ENCODE measurements around the gene ENTREP1. TPM values are rescaled to one million over a fixed set of nuclear protein-coding genes. Genes with fewer than 3 reads are reported as not detected.

The ENTREP1 gene
- polyA plus RNA-seq, 3 donors: 1.6 to 2.5 (median 2.0) TPM

DNA sequence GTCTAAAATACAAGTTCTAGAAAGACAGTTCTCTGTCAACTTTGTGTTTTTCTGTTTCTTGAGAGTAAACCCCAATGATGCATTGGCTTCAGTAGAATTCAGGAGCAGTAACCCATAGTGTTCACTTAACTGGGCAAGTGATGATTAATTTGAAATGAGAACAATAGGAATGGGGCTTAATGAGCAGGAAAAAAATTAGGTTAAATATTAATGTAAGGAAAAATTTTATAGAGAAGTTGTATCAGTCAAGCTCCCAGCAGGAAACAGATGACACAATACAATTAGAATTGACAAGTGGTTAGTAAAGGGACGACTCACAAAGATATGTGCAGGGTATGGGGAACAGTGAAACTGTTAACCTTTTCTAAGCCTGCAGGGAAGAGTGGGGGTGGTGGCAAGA lies 38.2 kb downstream of the ENTREP1 start:
- no peak for DNase-seq (ENCODE audit: low read depth in 3 of 3, low spot score in 2 of 3)

DNA sequence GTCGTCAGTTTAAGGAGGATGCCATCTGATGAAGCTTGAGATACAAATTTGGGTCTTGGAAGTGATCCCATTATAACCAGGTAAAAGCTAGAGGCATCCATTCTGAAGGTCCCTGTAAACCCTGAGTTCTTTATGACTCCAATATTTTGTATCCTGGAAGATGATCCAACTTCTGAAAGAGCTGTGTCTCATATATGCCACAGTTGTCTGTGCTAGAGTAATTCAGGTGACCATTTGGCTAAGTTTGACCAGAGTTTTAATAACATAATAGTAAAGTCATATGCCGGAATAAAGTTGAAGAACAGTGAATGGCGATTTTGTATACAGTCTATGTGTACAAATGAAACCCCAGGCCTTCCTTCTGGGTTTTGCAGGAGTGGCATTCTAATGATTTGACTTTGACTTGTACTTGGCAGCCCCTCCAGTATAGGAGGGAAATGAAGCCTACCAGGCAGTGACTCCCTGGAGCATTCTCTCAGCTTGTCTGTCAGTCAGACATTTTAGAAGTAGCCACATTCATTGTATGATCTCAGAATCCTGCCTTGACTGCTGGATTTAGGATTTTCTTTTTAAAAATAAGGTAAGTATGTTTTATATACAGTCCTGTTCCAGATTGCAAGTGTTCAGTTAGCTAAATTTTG lies 39.6 kb downstream of the ENTREP1 start:
- DNase-seq (ENCODE audit: low read depth in 3 of 3, low spot score in 2 of 3): no peak

DNA sequence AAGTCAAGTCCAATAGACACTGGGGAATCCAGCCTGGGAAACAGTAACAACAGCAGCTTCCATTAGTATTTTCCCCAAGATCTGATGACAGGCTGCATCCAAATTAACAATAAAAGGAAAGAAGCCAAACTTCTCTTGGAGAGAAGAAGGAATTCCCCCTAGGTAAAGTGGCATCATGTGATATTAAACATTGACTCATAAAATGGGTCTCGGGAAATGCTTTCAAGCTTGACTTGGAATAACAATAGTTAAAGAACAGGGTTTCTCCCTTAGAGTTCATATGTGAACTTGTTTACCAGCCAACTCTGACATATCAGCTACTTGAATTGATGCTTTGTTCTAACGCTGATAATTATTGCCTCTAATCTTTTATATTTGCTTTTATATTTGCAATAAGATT lies 45.4 kb downstream of the ENTREP1 start:
- no peak for DNase-seq (ENCODE audit: low read depth in 3 of 3, low spot score in 2 of 3)

DNA sequence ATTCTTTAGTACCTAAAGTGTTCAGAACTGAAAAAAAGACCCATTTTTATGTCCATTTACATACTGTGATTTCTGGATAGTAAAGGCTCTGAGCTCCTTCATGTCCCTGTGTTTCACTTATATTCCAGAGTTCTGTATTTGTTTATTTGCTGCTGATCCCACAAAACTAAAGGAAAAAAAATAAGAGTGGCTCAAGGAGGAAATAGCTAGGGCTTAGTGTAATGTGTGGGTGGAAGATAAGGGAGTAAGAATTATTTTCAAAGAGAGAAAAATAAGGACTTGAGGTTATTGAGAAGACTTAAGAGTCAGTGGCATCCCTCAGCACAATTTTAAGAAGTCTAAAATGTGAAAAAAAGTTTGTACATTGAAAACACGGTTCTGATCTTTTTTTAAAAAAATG lies 46.0 kb downstream of the ENTREP1 start:
- no peak for DNase-seq (ENCODE audit: low read depth in 3 of 3, low spot score in 2 of 3)

DNA sequence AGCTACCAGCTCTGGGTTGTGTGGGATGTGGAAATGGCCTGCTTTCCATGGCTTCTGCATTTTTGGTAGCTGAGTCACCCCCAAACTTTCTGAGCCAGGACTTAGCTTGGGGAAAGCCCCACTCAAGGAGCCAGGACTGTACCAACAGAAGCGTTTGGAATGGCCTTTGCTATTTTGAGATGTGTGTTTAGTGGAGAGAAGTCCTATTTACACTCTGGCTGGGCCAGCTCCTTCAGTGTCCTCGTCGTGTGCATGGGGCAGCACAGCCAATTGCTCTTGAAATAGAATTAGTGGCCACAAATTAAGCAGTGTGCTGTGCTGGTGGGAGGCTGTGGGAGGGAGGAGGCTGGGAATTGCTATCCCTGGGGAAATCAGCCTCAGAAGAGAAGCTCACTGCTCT lies 51.6 kb downstream of the ENTREP1 start:
- no peak for DNase-seq (ENCODE audit: low read depth in 3 of 3, low spot score in 2 of 3)

DNA sequence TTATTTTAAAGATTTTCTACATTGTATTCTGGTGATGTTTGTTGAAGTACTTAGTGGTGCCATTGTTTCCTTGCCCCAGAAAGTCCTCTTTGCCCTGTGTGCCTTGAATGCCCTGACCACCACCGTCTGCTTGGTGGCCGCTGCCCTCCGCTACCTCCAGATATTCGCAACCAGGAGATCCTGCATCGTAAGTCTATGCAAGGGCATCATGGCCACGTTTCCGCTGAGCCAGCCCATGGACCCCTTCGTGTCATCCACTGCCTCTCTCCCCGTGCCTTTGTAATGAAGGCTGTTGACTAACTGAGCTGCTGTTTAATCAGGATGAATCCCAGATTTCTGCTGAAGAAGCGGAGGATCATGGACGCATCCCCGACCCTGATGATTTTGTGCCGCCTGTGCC lies 52.3 kb downstream of the ENTREP1 start:
- DNase-seq (ENCODE audit: low read depth in 3 of 3, low spot score in 2 of 3): no peak

DNA sequence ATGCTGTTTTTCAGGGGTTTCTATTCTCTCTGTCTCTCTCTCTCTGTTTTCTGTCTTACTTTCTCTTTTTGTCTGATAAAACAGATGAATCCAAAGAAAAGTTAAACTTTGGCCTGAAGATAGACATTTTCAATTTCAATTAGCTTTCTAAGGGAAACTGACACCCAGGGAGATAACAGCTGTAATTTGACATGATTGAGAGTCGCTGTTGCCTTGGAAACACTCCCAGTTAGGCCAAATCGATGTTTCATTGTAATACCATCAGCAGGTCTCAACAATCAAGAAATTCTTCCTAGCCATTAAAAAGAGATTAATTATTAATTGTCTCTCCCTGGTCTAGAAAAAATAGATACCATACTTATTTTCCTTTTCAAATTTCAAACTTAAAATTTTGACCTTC lies 53.0 kb downstream of the ENTREP1 start:
- no peak for DNase-seq (ENCODE audit: low read depth in 3 of 3, low spot score in 2 of 3)

DNA sequence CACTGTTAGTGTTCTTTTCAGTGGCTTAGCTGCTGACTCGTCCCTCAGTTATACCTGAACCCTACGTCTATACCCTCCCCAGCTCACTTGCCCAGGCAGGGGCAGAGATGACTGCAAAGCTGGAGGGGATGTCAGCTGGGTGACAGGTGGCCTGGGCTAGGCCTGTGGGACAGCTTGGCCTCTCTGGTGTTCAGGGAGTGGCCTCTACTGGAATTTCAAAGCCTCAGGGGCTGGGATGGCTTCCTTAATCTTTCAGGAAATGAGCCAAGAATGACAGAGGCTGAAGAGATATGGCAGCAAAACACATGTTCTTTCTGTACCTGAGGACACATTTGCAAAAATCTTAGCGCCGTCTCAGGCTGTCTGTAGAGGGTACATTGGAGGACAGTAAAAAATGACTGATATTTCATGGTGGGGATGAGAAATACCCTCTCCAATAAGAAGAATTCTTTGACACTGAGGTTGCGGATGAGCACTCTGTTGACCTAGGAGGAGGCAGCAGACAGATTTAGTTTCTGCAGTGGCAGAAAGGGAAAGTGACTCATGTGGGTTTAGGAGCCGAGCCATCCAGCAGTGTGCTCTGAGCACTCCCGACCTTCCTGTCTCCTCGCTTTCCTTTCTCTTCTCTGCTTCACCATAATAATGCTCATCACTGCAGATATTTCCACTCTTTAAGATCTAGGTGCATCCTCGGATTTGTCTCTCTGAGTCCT lies 54.4 kb downstream of the ENTREP1 start:
- DNase-seq (ENCODE audit: low read depth in 3 of 3, low spot score in 2 of 3): no peak

DNA sequence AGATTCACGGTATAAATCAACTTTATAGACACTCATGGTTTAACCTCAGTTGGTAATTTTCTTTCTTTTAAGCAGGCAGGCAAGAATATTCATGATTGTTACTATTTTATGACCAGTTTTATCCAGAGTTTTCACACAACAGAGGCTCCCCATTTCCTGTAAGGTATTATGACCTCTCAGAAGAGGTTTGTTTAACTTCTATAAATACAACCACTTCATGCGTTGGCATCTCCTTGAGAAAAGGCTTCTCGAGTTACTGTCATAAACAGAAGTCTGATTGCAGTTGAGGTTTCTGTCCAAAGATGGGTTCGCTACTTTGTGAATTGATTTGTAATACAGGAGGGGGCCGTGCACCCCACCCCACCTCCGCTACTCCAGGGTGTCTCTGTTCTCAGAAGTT lies 55.3 kb downstream of the ENTREP1 start:
- DNase-seq (ENCODE audit: low read depth in 3 of 3, low spot score in 2 of 3): no peak

DNA sequence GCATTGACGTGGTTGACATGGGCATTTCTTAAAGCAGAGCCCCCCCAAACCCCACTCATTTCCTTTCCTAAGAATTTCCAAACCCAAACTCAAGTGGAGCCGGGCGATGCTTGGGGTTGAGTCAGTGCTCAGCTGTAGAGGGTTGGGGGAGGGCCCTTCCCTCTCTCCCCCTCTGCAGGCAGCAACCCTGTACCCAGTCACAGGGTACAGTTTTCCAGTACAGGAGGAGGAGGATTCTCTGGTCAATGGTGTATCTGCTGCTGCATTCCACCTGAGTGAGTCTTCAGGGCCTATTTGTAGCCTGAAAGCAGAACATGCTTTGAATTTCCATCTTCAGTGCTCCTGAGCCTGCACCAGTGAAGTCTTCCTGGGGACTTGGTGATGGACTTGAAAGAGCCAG lies 55.8 kb downstream of the ENTREP1 start:
- no peak for DNase-seq (ENCODE audit: low read depth in 3 of 3, low spot score in 2 of 3)

DNA sequence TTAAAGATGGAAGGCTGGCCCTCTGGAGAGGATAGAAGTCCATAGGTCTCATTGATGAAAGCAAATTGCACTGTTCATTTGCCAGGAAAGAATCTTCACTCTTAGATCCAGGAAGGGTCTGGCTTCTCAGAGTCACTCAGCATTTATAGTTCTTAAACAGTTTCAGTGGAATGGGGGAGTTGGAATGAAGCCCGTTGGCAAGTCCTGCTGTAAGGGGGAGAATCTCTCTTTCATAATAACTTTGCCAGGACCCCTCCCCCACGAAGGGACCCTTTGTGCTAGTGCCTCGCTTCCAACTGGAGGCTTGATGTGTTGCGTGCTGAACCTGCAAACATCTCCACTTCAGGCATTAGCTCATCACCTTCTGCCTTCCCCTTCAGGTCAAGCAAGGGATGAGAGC lies 57.1 kb downstream of the ENTREP1 start:
- no peak for DNase-seq (ENCODE audit: low read depth in 3 of 3, low spot score in 2 of 3)

DNA sequence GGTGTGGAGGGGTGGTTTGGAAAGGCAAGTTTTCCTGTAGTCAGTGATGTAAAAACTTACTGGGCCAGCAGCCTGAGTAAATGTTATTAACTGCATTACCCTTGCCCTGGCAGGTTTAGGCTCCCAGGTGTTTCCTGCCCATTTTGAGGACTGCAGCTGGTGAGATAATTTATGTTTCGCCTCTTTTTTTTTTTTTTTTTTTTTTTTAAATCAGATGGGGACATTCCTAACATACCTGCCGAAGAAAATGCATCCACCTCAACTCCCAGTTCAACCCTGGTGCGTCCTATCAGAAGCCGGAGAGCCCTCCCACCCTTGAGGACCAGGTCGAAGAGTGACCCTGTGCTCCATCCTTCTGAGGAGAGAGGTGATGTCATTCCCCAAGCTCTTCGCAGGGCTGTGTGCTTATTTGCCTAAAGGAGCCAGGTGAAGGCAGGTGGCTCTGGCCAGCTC lies 60.6 kb downstream of the ENTREP1 start:
- no peak for DNase-seq (ENCODE audit: low read depth in 3 of 3, low spot score in 2 of 3)

DNA sequence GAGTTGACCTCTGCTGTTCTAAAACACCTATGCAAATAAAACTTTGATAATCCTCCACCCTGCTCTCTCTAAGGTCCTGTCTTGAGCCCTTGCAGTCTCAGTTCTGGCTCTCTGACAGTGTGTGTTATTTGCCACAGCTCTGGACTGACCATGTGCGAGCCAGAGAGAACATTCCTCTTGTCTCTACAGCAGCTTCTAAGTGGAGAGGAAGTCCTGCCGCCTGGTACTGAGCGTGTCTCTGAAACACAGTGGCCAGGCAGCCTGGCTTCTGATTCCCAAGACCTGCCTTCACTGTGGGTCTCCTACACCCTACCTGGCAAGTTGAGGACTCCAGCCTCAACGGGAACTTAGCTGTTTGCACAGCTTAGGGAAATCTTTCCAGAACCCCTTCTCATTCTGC lies 61.6 kb downstream of the ENTREP1 start:
- no peak for DNase-seq (ENCODE audit: low read depth in 3 of 3, low spot score in 2 of 3)

DNA sequence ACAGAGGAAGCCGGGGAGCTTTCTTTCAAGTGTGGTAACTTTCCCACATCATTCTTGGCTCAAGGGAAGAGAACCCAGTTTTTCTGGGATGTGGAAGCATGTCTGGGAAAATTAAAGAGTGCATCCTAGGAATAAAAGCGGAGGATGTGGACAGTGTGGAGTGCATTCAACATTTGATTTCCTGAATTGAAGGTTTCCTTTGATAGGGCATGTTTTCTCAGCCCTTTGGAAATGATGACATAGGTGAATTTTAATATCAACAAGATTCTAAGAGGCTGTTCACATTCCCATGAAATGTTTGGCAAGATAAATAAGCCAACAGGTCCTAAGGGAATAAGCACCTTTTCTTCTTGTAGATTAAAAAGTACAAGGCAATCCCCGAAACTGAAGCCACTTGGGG lies 63.6 kb downstream of the ENTREP1 start:
- DNase-seq (ENCODE audit: low read depth in 3 of 3, low spot score in 2 of 3): no peak

DNA sequence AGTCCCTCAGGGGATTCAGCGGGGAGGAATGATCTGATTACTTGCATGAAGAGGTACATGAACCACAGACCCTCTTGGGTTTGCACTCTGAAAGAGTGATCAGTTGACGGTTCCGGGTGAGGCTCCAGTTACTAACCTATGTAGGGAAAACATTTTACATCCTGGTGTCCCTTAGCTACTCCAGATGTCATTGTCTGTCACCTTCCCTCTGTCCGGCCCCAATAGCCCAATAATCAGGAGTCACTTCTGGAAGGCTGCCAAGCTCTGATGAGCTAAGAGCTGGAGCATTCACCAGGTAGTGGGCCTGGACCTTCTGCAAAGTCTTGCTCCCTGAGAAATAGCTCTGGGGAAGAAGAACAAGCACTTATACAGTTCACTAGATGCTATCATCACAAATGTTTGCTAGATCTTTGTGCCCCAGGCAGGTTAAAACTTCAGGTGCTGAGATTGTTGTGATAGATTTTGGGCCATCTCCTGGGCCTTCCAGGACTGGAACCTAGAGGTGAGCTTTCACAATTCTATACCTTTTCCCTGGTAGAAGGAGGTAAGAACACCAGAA lies 64.5 kb downstream of the ENTREP1 start:
- no peak for DNase-seq (ENCODE audit: low read depth in 3 of 3, low spot score in 2 of 3)

DNA sequence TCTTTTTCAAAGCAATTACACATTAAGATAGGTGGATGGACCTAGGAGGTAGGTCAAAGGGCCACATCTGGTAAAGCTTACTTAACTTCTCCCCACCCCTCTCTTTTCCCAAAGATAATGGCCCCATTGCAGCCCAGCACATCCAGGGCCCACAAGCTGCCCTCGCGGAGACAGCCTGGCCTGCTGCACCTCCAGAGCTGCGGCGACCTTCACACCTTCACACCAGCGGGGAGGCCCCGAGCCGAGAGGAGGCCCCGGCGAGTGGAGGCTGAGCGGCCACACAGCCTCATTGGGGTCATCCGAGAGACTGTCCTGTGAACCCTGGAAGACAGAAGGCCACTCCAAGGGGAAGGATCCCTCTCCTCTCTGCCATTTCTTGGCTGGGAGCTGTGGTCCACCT lies 66.5 kb downstream of the ENTREP1 start:
- DNase-seq (ENCODE audit: low read depth in 3 of 3, low spot score in 2 of 3): no peak

DNA sequence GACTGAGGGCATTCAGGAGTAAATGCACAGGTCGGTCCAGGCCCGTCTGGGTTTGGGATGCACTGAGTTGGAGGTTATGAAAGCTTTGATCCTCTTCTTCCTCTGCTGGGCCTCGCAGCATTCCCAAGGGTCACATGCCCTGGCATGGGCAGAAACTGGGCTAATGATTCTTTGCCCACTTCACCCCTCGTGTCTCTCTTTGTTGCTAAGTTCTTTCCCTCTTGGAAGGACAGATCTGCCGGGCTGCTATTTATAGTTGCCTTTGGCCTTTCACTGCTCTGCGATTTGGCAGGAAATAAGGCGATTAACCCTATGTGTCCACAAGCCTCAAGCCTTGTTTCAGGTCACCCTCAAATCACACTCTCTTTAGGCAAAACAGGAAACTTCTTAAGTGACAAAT lies 66.9 kb downstream of the ENTREP1 start:
- DNase-seq (ENCODE audit: low read depth in 3 of 3, low spot score in 2 of 3): no peak

DNA sequence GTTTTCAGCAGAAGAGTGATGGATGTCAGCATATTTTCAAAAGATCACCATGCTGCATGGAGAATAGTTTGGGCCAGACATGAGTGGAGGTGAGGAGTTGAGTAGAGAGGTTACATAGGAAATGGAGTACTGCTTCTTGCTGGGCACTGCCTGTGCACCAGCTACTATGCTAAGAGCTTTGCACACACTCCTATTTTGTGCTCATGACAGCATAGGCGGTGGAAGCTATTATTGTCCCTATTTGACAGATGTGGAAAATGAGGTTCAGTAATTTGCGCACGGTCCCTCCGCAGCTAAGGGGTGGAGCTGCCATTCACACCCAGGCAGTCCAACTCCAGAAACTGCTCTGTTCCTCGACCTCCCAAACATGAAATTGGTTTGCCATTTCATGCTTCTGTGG lies 67.8 kb downstream of the ENTREP1 start:
- DNase-seq (ENCODE audit: low read depth in 3 of 3, low spot score in 2 of 3): no peak

DNA sequence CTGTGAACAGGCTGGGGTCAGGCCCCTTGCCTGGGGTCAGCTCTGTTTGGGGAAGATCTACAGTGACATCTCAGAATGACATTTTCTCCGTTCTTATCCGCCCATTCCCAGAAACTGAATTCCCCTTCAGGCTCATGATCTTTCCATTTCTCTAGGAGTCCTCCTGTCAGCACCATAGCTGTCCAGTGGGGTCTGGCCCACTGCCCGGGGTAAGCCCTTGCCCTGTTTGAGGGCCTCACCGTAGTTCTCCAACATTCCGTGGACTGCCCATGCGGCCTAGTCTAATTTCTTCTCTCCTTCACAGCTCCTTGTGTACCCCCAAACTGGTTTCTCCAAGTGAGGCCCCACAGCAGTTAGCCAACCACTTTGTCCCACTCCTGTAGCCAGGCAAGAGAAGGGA lies 68.4 kb downstream of the ENTREP1 start:
- no peak for DNase-seq (ENCODE audit: low read depth in 3 of 3, low spot score in 2 of 3)

DNA sequence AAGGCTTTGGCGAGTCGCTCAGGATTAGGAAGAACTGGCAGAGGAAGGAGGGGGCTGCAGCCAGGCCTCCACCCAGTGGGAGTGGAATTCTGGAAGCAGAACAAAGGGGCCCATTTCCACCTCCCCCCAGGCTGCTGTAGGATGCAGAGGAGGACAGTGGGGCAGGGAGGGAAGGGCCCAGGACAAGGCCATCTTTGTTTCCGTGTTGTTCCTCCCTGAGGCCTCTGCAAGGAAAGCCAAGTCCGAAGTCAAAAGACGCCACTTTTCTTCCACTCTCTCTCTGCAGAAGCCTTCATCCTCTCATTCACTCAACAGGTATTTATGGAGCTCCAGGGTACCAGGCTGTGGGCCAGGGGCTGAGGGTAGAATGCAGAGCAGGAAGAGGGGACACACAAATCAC lies 70.7 kb downstream of the ENTREP1 start:
- no peak for DNase-seq (ENCODE audit: low read depth in 3 of 3, low spot score in 2 of 3)

DNA sequence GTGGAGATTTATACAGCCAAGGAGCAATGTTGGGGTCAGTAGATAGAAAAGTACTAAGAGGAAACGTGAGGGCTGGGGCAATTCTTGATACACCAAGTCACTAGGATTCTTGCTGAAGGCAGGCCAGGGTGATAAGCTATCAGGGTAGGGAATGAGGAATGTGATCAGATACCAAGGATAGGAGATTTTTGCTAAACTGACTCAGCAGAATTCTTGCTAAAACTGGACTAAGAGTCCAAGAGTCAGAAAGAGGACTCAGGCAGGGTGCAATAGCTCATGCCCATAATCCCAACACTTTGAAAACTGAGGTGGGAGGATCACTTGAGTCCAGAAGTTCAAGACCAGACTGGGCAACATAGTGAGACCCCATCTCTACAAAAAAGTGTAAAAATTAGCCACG lies 71.7 kb downstream of the ENTREP1 start:
- no peak for DNase-seq (ENCODE audit: low read depth in 3 of 3, low spot score in 2 of 3)
